Endothelial cell of umbilical vein (primary cell): ENCODE measurements around the gene FNBP1. TPM values are rescaled to one million over a fixed set of nuclear protein-coding genes. Genes with fewer than 3 reads are reported as not detected.

Source experiments
- BruUV-seq: library from RNA; stranded (reverse); fragments of 400-500 nt; replicated peaks from 2 replicates; lab custom pipeline; 2021; lab: Mats Ljungman, UMichigan
- CTCF ChIA-PET: fragments of 300-600, 350-600 bp; sonication (Branson Sonifier 250); formaldehyde crosslinking; loops from one replicate; lab custom pipeline; 2021; ENCODE audit warnings: antibody characterized with exemption, inconsistent platforms; lab: Charles Lee
- POLR2A ChIA-PET: fragments of 300-600, 350-600 bp; sonication (Branson Sonifier 250); formaldehyde crosslinking; loops from one replicate; lab custom pipeline; 2021; ENCODE audit warnings: antibody characterized with exemption, inconsistent platforms; lab: Charles Lee
- DNase-seq: peaks from one replicate; pipeline ENCODE4 v3.0.0-alpha.2; 2011; ENCODE audit warnings: low read depth, low spot score
- FAIRE-seq: peaks from 2 replicates; lab custom pipeline; 2011; peaks lifted over from hg19 to GRCh38; lab: Jason Lieb, UNC
- H2AFZ ChIP-seq: 2 replicates; pipeline ENCODE4 v1.6.0; 2012; ENCODE audit warnings: low read depth, low read length, control low read depth, inconsistent platforms
- H3K27ac ChIP-seq: 2 replicates; pipeline ENCODE4 v1.5.1; 2011; ENCODE audit warnings: low read depth, mild to moderate bottlenecking, control low read depth, low read length, moderate library complexity; ENCODE audit not compliant: insufficient read depth
- H3K27me3 ChIP-seq, 2 experiments: 2 replicates each; pipeline versions ENCODE4 v1.6.0 to v1.6.1; 2011; ENCODE audit warnings: low read length in 2 of 2, mixed read lengths in 1 of 2; ENCODE audit not compliant: control insufficient read depth in 2 of 2, insufficient read depth in 2 of 2
- H3K36me3 ChIP-seq, 2 experiments: 2 replicates in 1 of 2; 3 replicates in 1 of 2; pipeline ENCODE4 v1.5.1; 2011; ENCODE audit warnings: low read length in 2 of 2, mild to moderate bottlenecking in 1 of 2, moderate library complexity in 1 of 2; ENCODE audit not compliant: control insufficient read depth in 2 of 2, insufficient read depth in 2 of 2; ENCODE audit errors: extremely low read depth in 1 of 2
- H3K4me1 ChIP-seq: 3 replicates; pipeline ENCODE4 v1.5.1; 2011; ENCODE audit warnings: mild to moderate bottlenecking, low read length; ENCODE audit not compliant: control insufficient read depth, insufficient read depth; ENCODE audit errors: extremely low read depth
- H3K4me2 ChIP-seq: 2 replicates; pipeline ENCODE4 v1.6.1; 2011; ENCODE audit warnings: low read length, control low read depth, mixed read lengths; ENCODE audit not compliant: insufficient read depth
- H3K4me3 ChIP-seq, 3 experiments: fragments of 200-600 bp in 1 of 3; sonication (generic), shearing (Covaris generic) in 1 of 3; replicated peaks in 1 of 3; 2 replicates each; pipeline ENCODE4 v1.5.1; 2011 to 2016; ENCODE audit warnings: control low read depth in 3 of 3, low read length in 3 of 3, mild to moderate bottlenecking in 2 of 3, inconsistent platforms in 1 of 3, low read depth in 1 of 3, moderate library complexity in 1 of 3; ENCODE audit not compliant: insufficient read depth in 1 of 3
- H3K79me2 ChIP-seq: 2 replicates; pipeline ENCODE4 v1.6.0; 2012; ENCODE audit warnings: low read length, inconsistent platforms; ENCODE audit not compliant: control insufficient read depth, insufficient read depth
- H3K9ac ChIP-seq: replicated peaks from 2 replicates; pipeline ENCODE3; 2011; ENCODE audit warnings: low read length, control low read depth; ENCODE audit not compliant: insufficient read depth; ENCODE audit errors: extremely low read depth
- H3K9me1 ChIP-seq: replicated peaks from 3 replicates; pipeline ENCODE4 v1.6.0; 2011; ENCODE audit warnings: mild to moderate bottlenecking, low read length; ENCODE audit not compliant: control insufficient read depth, insufficient read depth; ENCODE audit errors: extremely low read depth
- H3K9me3 ChIP-seq: replicated peaks from 2 replicates; pipeline ENCODE4 v1.5.1; 2012; ENCODE audit warnings: low read length, inconsistent platforms; ENCODE audit not compliant: control insufficient read depth, insufficient read depth
- H4K20me1 ChIP-seq: replicated peaks from 2 replicates; pipeline ENCODE3; 2011; ENCODE audit warnings: mild to moderate bottlenecking, low read length; ENCODE audit not compliant: control insufficient read depth, insufficient read depth; ENCODE audit errors: extremely low read depth
- EZH2 ChIP-seq: IDR thresholded peaks from 2 replicates; pipeline ENCODE4 v1.6.1; 2012; ENCODE audit warnings: borderline replicate concordance, low read depth, mild to moderate bottlenecking, moderate library complexity, low read length, inconsistent platforms; ENCODE audit not compliant: severe bottlenecking
- FOS ChIP-seq: IDR thresholded peaks from 2 replicates; pipeline ENCODE4 v1.6.1; 2011; ENCODE audit warnings: mild to moderate bottlenecking, low read length, moderate library complexity, borderline replicate concordance; ENCODE audit not compliant: insufficient read depth
- GATA2 ChIP-seq: IDR thresholded peaks from 2 replicates; pipeline ENCODE4 v1.7.0; 2011; ENCODE audit warnings: low read depth, mild to moderate bottlenecking, moderate library complexity, mixed read lengths, low read length; ENCODE audit not compliant: insufficient read length, insufficient read depth
- JUN ChIP-seq: IDR thresholded peaks from 2 replicates; pipeline ENCODE4 v1.6.1; 2011; ENCODE audit warnings: borderline replicate concordance, low read depth; ENCODE audit not compliant: insufficient read length, insufficient read depth
- MAX ChIP-seq: IDR thresholded peaks from 2 replicates; pipeline ENCODE4 v1.6.1; 2011; ENCODE audit not compliant: insufficient read depth, insufficient read length
- MYC ChIP-seq: IDR thresholded peaks from one replicate; pipeline ENCODE4 v1.6.1; 2011; ENCODE audit warnings: mild to moderate bottlenecking, low read depth, low read length
- POLR2A ChIP-seq: IDR thresholded peaks from 2 replicates; pipeline ENCODE4 v1.6.1; 2012; ENCODE audit warnings: low read depth, mild to moderate bottlenecking, control low read depth, low read length
- POLR2AphosphoS5 ChIP-seq: IDR thresholded peaks from 2 replicates; pipeline ENCODE4 v1.6.1; 2012; ENCODE audit warnings: low read depth, mild to moderate bottlenecking, control low read depth, low read length, moderate library complexity; ENCODE audit not compliant: insufficient read depth
- dilution Hi-C: fragments of 300-500 bp; cut with MboI; formaldehyde crosslinking; loops from one replicate; pipeline ENCODE4 v1.15.0; 2019; ENCODE audit warnings: low sequenced_read_pairs; ENCODE audit not compliant: extremely low pct_ligation_motif_present
- intact Hi-C: fragments of 100-400 bp; cut with micrococcal nuclease; formaldehyde crosslinking; loops from one replicate; pipeline ENCODE4 v1.10.0; 2022
- polyA plus RNA-seq, 4 experiments: library from polyadenylated mRNA; depleted of rRNA in 3 of 4; stranded (reverse) in 3 of 4; unstranded in 1 of 4; fragments of >200 nt; gene quantifications; 2 replicates each; pipeline versions ENCODE4 v1.2.1 to v1.2.3, GENCODE V29; 2011 to 2012; ENCODE audit warnings: missing spikeins in 1 of 4
- total RNA-seq: library from RNA; stranded (reverse); gene quantifications from 2 replicates; pipeline ENCODE4 v1.2.3, GENCODE V29; 2021
- TF ChIP-seq, protein P1 (sequence below), 2 donors: IDR thresholded peaks; 1 replicate in 1 of 2; 2 replicates in 1 of 2; pipeline ENCODE4 v1.5.1; 2011; ENCODE audit warnings: low read length in 2 of 2, mild to moderate bottlenecking in 2 of 2, moderate library complexity in 2 of 2, control low read depth in 1 of 2, inconsistent platforms in 1 of 2, low read depth in 1 of 2; ENCODE audit not compliant: insufficient read depth in 1 of 2; ENCODE audit errors: extremely low read depth in 1 of 2

The FNBP1 gene
- total and polyA plus RNA-seq, 2 donors (not counting 3 experiments of a cell fraction or from before 2014, with no cell fraction given), result 10.9 to 43.9 TPM

DNA sequence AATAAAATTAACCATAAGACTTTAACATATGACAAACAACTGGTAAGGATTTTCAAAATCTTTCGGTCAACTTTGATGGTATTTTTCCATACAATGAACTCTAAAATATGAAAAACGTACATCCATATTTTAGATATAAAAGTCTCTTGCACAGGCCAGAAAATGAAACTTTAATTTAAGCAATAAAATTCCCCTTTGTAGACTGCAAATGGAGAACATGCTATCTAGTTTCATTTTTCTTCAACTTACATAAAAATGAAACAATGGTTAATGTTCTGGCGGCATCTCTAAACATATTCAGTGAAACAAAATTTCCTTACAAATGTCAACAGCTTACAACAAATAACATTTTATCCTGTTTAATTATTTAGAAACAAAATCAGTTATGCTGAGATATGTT is 123.7 kb downstream of the FNBP1 start:
- no peak overlapping the region for H3K9ac ChIP-seq
- no peaks in the 10 kb centered on the region for H3K36me3 ChIP-seq
- H2AFZ ChIP-seq, result no peak overlapping the region
- intact Hi-C loops, result no loop called here
- no peaks in the 10 kb centered on the region for H3K79me2 ChIP-seq
- H3K4me3 ChIP-seq, result no peak overlapping the region
- no peak for DNase-seq
- no peaks in the 10 kb centered on the region for H4K20me1 ChIP-seq
- ChIA-PET CTCF (no interaction called here), POLR2A (no interaction called here)
- no peak for TF ChIP-seq POLR2AphosphoS5
- TF ChIP-seq, protein P1, sequence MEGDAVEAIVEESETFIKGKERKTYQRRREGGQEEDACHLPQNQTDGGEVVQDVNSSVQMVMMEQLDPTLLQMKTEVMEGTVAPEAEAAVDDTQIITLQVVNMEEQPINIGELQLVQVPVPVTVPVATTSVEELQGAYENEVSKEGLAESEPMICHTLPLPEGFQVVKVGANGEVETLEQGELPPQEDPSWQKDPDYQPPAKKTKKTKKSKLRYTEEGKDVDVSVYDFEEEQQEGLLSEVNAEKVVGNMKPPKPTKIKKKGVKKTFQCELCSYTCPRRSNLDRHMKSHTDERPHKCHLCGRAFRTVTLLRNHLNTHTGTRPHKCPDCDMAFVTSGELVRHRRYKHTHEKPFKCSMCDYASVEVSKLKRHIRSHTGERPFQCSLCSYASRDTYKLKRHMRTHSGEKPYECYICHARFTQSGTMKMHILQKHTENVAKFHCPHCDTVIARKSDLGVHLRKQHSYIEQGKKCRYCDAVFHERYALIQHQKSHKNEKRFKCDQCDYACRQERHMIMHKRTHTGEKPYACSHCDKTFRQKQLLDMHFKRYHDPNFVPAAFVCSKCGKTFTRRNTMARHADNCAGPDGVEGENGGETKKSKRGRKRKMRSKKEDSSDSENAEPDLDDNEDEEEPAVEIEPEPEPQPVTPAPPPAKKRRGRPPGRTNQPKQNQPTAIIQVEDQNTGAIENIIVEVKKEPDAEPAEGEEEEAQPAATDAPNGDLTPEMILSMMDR (IDR thresholded peaks at IDR 0.05; ENCODE audit: extremely low read depth in 1 of 2, insufficient read depth in 1 of 2, low read depth in 1 of 2, low read length in 2 of 2), result no peak
- no peaks in the 10 kb centered on the region for H3K4me1 ChIP-seq
- no peaks in the 10 kb centered on the region for H3K9me3 ChIP-seq
- H3K4me2 ChIP-seq, result no peak overlapping the region
- H3K27me3 ChIP-seq, result no peaks in the 10 kb centered on the region
- FAIRE-seq, result no peak
- no TSS peak for BruUV-seq
- no peaks in the 10 kb centered on the region for H3K9me1 ChIP-seq
- dilution Hi-C loops, result no loop called here
- H3K27ac ChIP-seq, result no peak overlapping the region

GRCh38 chr9:129918296-129918950 is 124.6 kb downstream of the FNBP1 start:
- Histone ChIP-seq H4K20me1 (no peaks in the 10 kb centered on the region), H2AFZ (no peak overlapping the region), H3K4me1 (no peaks in the 10 kb centered on the region), H3K4me3 (no peak overlapping the region), H3K27me3 (no peaks in the 10 kb centered on the region), H3K9me1 (no peaks in the 10 kb centered on the region), H3K36me3 (no peaks in the 10 kb centered on the region), H3K9me3 (no peaks in the 10 kb centered on the region), H3K27ac (no peak overlapping the region), H3K79me2 (no peaks in the 10 kb centered on the region), H3K4me2 (no peak overlapping the region), H3K9ac (no peak overlapping the region)
- BruUV-seq, result no TSS peak
- intact Hi-C loops (no loop called here), dilution Hi-C loops (no loop called here)
- CTCF ChIA-PET, result no interaction called here
- POLR2A ChIA-PET, result no interaction called here
- no peak for FAIRE-seq
- no peak for TF ChIP-seq EZH2
- TF ChIP-seq MYC, result no peak
- no peak for TF ChIP-seq POLR2AphosphoS5
- no peak for TF ChIP-seq GATA2
- no peak for TF ChIP-seq JUN
- no peak for TF ChIP-seq POLR2A
- no peak for TF ChIP-seq MAX
- no peak for TF ChIP-seq FOS
- TF ChIP-seq, protein P1 (IDR thresholded peaks at IDR 0.05; ENCODE audit: extremely low read depth in 1 of 2, insufficient read depth in 1 of 2, low read depth in 1 of 2, low read length in 2 of 2), result no peak
- DNase-seq, result no peak
